HG02884 (cell line): ENCODE results near the gene DUS4L.

Experiments
- ATAC-seq: cut with Tn5 transposase; IDR thresholded peaks from one replicate; pipeline ENCODE4 v1.9.1; 2021; ENCODE audit warnings: mild to moderate bottlenecking, moderate library complexity; ENCODE audit not compliant: unreplicated experiment

DUS4L gene

DNA sequence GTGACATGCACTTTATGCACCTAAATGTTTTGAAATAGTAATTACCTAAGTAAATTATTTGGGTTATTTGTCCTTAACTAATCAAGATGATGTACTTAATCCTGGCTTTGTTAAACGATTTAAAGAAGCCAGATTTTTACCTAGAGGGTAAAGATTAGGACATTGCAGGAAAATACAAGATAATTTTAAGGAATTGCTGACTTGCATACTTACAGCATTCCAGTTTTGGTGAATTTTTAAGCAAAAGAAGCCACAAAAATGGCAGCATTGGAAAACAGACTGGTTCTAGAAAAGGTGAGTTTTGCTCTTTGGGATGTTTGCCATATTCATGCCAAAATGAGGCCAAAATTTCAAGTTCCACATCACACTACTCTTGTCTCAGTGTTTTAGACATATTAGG is 49.7 kb downstream of the DUS4L start:
- ATAC-seq = no peak

- ATAC-seq = no peak
These were observed 50.2 kb downstream of the DUS4L start for GRCh38 chr7:107613948-107614347.

GRCh38 chr7:107614425-107614824 is 50.7 kb downstream of the DUS4L start:
- no peak for ATAC-seq

DNA sequence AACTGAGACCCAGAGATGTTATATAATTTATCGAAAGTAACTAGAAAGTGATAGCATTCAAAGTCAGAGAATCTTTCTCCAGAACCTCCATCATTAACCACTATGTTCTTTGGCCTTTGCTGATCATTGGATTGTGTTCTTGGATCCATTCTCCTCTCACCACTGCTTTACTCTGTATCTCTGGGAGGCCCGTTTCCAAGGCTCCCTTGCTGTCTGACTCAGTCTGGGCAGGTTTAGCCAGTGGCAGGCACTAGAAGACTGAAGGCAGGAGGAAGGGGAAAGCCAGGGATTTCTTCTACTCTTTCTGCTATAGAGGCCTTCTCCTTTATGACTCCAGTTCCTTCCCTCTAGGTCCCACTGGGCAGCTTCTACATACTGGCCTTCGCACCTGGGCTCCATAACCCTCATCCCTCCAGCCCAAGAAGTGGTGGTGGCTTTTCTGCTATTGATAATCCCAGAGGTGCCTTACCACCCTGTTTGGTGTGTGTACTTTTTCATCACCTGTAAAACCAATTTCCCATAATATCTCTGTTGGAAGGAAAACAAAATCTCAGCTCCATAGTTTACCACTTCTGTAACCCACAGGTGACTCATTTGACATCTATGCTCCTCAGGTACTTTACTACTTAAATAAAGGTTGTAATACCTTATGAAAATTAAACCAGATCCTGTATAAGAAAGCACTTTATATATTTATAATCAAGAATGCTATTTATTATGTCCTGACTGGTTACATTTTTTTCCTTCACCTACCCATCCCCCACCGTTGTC is 52.3 kb downstream of the DUS4L start:
- no peak for ATAC-seq

DNA sequence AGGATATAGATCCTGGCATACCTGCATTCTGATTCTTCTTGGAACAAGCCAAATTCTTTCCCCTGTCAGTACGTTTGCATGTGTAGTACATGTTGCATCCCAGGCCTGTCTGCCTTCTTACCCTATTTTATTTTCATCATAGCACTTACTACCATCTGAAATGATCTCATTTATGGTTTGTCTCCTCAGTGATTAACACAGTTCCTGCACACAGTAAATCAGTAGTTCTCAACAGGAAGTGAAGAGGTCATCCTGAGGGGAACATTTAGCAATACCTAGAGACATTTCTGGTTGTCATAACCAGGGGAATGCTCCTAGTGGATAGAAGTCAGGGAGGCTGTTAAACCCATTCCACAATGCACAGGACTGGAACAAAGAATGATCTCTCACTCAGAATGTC is 58.7 kb downstream of the DUS4L start:
- no peak for ATAC-seq

GRCh38 chr7:107622894-107623293 is 59.1 kb downstream of the DUS4L start:
- no peak for ATAC-seq

DNA sequence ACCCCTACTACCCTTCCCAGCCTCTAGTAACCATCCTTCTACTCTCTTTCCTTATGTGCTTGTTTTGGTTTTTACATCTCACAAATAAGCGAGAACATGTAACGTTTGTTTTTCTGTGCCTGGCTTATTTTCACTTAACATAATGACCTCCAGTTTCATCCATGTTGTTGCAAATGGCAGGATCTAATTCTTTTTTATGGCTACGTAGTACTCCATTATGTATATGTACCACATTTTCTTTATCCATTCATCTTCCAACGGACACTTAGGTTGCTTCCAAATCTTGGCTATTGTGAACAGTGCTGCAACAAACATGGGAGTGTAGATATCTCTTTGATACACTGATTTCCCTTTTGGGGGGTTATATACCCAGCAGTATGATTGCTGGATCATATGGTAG is 63.2 kb downstream of the DUS4L start:
- ATAC-seq = no peak
